SK-N-SH (cell line): ENCODE measurements around the gene ZNF438. TPM values are rescaled to one million over a fixed set of nuclear protein-coding genes. Genes with fewer than 3 reads are reported as not detected.

ENCODE experiments used
- CTCF ChIA-PET: fragments of 300-600, 350-600 bp; formaldehyde crosslinking; extraction: SDS; loops from one replicate; lab custom pipeline; 2021; lab: Yijun Ruan, JAX
- POLR2A ChIA-PET: fragments of 350-600 bp; sonication (Branson Sonifier 250); formaldehyde crosslinking; extraction: SDS; loops from one replicate; lab custom pipeline; 2020; ENCODE audit warnings: antibody characterized with exemption, inconsistent platforms; lab: Yijun Ruan, JAX
- DNase-seq: peaks from one replicate; pipeline ENCODE4 v3.0.0; 2012
- H2AFZ ChIP-seq: fragments of 200-600 bp; sonication (generic); 2 replicates; pipeline ENCODE4 v1.8.1; 2016; ENCODE audit warnings: antibody characterized with exemption, mild to moderate bottlenecking, low read depth
- H3F3A ChIP-seq: fragments of 200-600 bp; sonication (generic); replicated peaks from 2 replicates; pipeline ENCODE3; 2016; ENCODE audit warnings: antibody characterized with exemption, mild to moderate bottlenecking; ENCODE audit not compliant: insufficient read depth
- H3K27ac ChIP-seq, 2 experiments: fragments of 200-500 bp in 1 of 2; fragments of 200-600 bp in 1 of 2; sonication (Bioruptor generic) in 1 of 2; sonication (generic), shearing (Covaris generic) in 1 of 2; 2 replicates each; pipeline versions ENCODE4 v1.5.1 to v1.6.1; 2014 to 2016; ENCODE audit warnings: low read depth in 2 of 2, inconsistent platforms in 1 of 2, low read length in 1 of 2, mild to moderate bottlenecking in 1 of 2, mixed read lengths in 1 of 2
- H3K27me3 ChIP-seq: fragments of 200-600 bp; sonication (generic), shearing (Covaris generic); 2 replicates; pipeline ENCODE4 v1.6.1; 2016; ENCODE audit warnings: mixed run types; ENCODE audit not compliant: insufficient read depth
- H3K36me3 ChIP-seq, 2 experiments: fragments of 200-500 bp in 1 of 2; fragments of 200-600 bp in 1 of 2; sonication (Bioruptor generic) in 1 of 2; sonication (generic) in 1 of 2; replicated peaks in 1 of 2; 2 replicates each; pipeline versions ENCODE3 to v1.5.1; 2014 to 2016; ENCODE audit warnings: low read length in 1 of 2, mild to moderate bottlenecking in 1 of 2; ENCODE audit not compliant: insufficient read depth in 2 of 2, control insufficient read depth in 1 of 2
- H3K4me1 ChIP-seq, 2 experiments: fragments of 200-500 bp in 1 of 2; fragments of 200-600 bp in 1 of 2; sonication (Bioruptor generic) in 1 of 2; sonication (generic), shearing (Covaris generic) in 1 of 2; 2 replicates each; pipeline versions ENCODE4 v1.5.1 to v1.6.1; 2014 to 2016; ENCODE audit warnings: low read depth in 1 of 2, low read length in 1 of 2, mixed run types in 1 of 2; ENCODE audit not compliant: insufficient read depth in 2 of 2, control insufficient read depth in 1 of 2
- H3K4me2 ChIP-seq: fragments of 200-600 bp; sonication (generic), shearing (Covaris generic); 2 replicates; pipeline ENCODE4 v1.6.1; 2017; ENCODE audit warnings: mixed run types
- H3K4me3 ChIP-seq, 2 experiments: fragments of 200-500 bp in 1 of 2; fragments of 200-600 bp in 1 of 2; sonication (Bioruptor generic) in 1 of 2; sonication (generic), shearing (Covaris generic) in 1 of 2; 2 replicates each; pipeline versions ENCODE4 v1.5.1 to v1.8.1; 2014 to 2016; ENCODE audit warnings: low read depth in 2 of 2, inconsistent platforms in 1 of 2, low read length in 1 of 2, mild to moderate bottlenecking in 1 of 2, mixed read lengths in 1 of 2, moderate library complexity in 1 of 2
- H3K79me2 ChIP-seq: fragments of 200-600 bp; sonication (generic); 2 replicates; pipeline ENCODE4 v1.8.1; 2017; ENCODE audit warnings: mild to moderate bottlenecking; ENCODE audit not compliant: insufficient read depth
- H3K9ac ChIP-seq: fragments of 200-600 bp; sonication (generic); 2 replicates; pipeline ENCODE4 v1.6.1; 2017; ENCODE audit warnings: mixed run types
- H3K9me2 ChIP-seq: fragments of 200-600 bp; sonication (generic); 2 replicates; pipeline ENCODE4 v1.6.1; 2017; ENCODE audit warnings: mixed run types
- H3K9me3 ChIP-seq: fragments of 200-600 bp; sonication (generic); 2 replicates; pipeline ENCODE4 v1.6.1; 2017; ENCODE audit warnings: mixed run types, mild to moderate bottlenecking, moderate library complexity
- H4K20me1 ChIP-seq: fragments of 200-600 bp; sonication (generic); 2 replicates; pipeline ENCODE4 v1.6.1; 2017; ENCODE audit warnings: mild to moderate bottlenecking, mixed run types; ENCODE audit not compliant: insufficient read depth
- CHD2 ChIP-seq: fragments of 150-350 bp; IDR thresholded peaks from 2 replicates; pipeline ENCODE4 v1.6.1; 2018; ENCODE audit warnings: low read length; ENCODE audit not compliant: partially characterized antibody
- ELF1 ChIP-seq: IDR thresholded peaks from 2 replicates; pipeline ENCODE4 v1.4.0; 2012
- EP300 ChIP-seq, 2 experiments: IDR thresholded peaks; 2 replicates each; pipeline versions ENCODE4 v1.4.0 to v1.6.1; 2012; ENCODE audit warnings: borderline replicate concordance in 1 of 2, low read depth in 1 of 2, low read length in 1 of 2
- FOXM1 ChIP-seq: IDR thresholded peaks from 2 replicates; pipeline ENCODE4 v1.4.0; 2012; ENCODE audit warnings: low read depth, mild to moderate bottlenecking
- GABPA ChIP-seq: IDR thresholded peaks from 2 replicates; pipeline ENCODE4 v1.4.0; 2012; ENCODE audit warnings: low read depth, mild to moderate bottlenecking
- GATA2 ChIP-seq: sonication (generic); formaldehyde crosslinking; IDR thresholded peaks from 2 replicates; pipeline ENCODE4 v1.5.0; 2020; ENCODE audit warnings: mild to moderate bottlenecking, missing genetic modification reagents
- MEF2A ChIP-seq: IDR thresholded peaks from 2 replicates; pipeline ENCODE4 v1.4.0; 2012; ENCODE audit warnings: low read depth, borderline replicate concordance
- NFIC ChIP-seq: IDR thresholded peaks from 2 replicates; pipeline ENCODE4 v1.4.0; 2012; ENCODE audit warnings: borderline replicate concordance
- POLR2AphosphoS5 ChIP-seq: IDR thresholded peaks from 2 replicates; pipeline ENCODE4 v1.6.1; 2012; ENCODE audit warnings: low read depth, low read length
- RFX5 ChIP-seq: IDR thresholded peaks from 2 replicates; pipeline ENCODE4 v1.6.1; 2012; ENCODE audit warnings: mild to moderate bottlenecking, improper control_type of control experiment, low read length
- SIN3A ChIP-seq: IDR thresholded peaks from 2 replicates; pipeline ENCODE4 v1.6.1; 2012; ENCODE audit warnings: low read depth, mild to moderate bottlenecking, low read length, moderate library complexity, borderline replicate concordance
- TCF12 ChIP-seq: IDR thresholded peaks from 2 replicates; pipeline ENCODE4 v1.4.0; 2012
- TEAD4 ChIP-seq: IDR thresholded peaks from 2 replicates; pipeline ENCODE4 v1.4.0; 2012; ENCODE audit warnings: mild to moderate bottlenecking, borderline replicate concordance; ENCODE audit not compliant: insufficient read depth
- YY1 ChIP-seq: IDR thresholded peaks from 2 replicates; pipeline ENCODE4 v1.4.0; 2012; ENCODE audit warnings: low read depth, mild to moderate bottlenecking
- WGBS: methylation state at CpG from one replicate; pipeline ENCODE4 v1.1.6; 2017; ENCODE audit warnings: low lambda C conversion rate; 5-methylcytosine and 5-hydroxymethylcytosine counted together
- polyA plus RNA-seq, 3 experiments: library from polyadenylated mRNA; depleted of rRNA; stranded (reverse); fragments of >200 nt; gene quantifications; 2 replicates each; pipeline ENCODE4 v1.2.3, GENCODE V29; 2012
- TF ChIP-seq, protein P1 (sequence below): IDR thresholded peaks from 2 replicates; pipeline ENCODE4 v1.4.0; 2012; ENCODE audit warnings: low read depth, borderline replicate concordance
- TF ChIP-seq, protein P2 (sequence below): IDR thresholded peaks from 2 replicates; pipeline ENCODE4 v1.6.1; 2012; ENCODE audit warnings: mild to moderate bottlenecking, low read depth, low read length, moderate library complexity
- TF ChIP-seq, protein P3 (sequence below): IDR thresholded peaks from 2 replicates; pipeline ENCODE4; 2012
- TF ChIP-seq, protein P4 (sequence below): fragments of 150-350 bp; IDR thresholded peaks from 2 replicates; pipeline ENCODE4 v1.6.1; 2016; ENCODE audit warnings: mild to moderate bottlenecking, low read depth, low read length
- TF ChIP-seq, protein P5 (sequence below): IDR thresholded peaks from 2 replicates; pipeline ENCODE4 v1.4.0; 2012; ENCODE audit warnings: low read depth

Gene ZNF438
- polyA plus RNA-seq, 1 of the 3 experiments (the other 2 are of a cell fraction), result 2.1 TPM

DNA sequence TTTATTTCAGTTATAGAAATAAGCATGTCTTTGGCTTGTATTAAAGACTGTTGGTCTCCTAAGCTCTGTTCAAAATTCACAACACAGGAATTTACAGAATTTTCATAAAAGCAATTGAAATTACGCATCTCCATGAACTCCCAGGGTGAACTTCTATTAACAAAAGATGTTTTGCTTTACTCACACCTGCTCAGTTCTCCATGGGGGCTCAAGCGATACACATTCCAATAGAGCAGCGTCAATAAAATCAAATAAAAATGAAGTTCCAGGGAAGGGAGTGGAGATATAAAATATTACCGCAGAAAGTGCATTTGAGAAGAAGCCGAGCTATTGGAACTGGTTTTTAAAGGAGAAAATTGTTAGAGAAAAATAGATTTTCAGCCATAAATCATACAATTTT lies 41.5 kb upstream of the ZNF438 start:
- POLR2A ChIA-PET, result no interaction called here
- no peaks in the 10 kb centered on the region for H3K79me2 ChIP-seq
- DNase-seq, result no peak
- CTCF ChIA-PET, result interaction anchor here (0.6 to 1.2 kb wide), 4 partner anchors 9 to 435 kb away, joined by 3 to 4 read pairs (median 3); no protein-coding TSS in a partner anchor
- no peak for TF ChIP-seq TEAD4
- TF ChIP-seq, protein P1, sequence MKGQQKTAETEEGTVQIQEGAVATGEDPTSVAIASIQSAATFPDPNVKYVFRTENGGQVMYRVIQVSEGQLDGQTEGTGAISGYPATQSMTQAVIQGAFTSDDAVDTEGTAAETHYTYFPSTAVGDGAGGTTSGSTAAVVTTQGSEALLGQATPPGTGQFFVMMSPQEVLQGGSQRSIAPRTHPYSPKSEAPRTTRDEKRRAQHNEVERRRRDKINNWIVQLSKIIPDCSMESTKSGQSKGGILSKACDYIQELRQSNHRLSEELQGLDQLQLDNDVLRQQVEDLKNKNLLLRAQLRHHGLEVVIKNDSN, result no peak
- TF ChIP-seq, protein P2, sequence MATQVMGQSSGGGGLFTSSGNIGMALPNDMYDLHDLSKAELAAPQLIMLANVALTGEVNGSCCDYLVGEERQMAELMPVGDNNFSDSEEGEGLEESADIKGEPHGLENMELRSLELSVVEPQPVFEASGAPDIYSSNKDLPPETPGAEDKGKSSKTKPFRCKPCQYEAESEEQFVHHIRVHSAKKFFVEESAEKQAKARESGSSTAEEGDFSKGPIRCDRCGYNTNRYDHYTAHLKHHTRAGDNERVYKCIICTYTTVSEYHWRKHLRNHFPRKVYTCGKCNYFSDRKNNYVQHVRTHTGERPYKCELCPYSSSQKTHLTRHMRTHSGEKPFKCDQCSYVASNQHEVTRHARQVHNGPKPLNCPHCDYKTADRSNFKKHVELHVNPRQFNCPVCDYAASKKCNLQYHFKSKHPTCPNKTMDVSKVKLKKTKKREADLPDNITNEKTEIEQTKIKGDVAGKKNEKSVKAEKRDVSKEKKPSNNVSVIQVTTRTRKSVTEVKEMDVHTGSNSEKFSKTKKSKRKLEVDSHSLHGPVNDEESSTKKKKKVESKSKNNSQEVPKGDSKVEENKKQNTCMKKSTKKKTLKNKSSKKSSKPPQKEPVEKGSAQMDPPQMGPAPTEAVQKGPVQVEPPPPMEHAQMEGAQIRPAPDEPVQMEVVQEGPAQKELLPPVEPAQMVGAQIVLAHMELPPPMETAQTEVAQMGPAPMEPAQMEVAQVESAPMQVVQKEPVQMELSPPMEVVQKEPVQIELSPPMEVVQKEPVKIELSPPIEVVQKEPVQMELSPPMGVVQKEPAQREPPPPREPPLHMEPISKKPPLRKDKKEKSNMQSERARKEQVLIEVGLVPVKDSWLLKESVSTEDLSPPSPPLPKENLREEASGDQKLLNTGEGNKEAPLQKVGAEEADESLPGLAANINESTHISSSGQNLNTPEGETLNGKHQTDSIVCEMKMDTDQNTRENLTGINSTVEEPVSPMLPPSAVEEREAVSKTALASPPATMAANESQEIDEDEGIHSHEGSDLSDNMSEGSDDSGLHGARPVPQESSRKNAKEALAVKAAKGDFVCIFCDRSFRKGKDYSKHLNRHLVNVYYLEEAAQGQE, result no peak
- no peak for TF ChIP-seq GABPA
- no peak for TF ChIP-seq CHD2
- no peak for TF ChIP-seq FOXM1
- TF ChIP-seq MEF2A, result no peak
- no peak for TF ChIP-seq SIN3A
- no peak for TF ChIP-seq RFX5
- TF ChIP-seq, protein P3, sequence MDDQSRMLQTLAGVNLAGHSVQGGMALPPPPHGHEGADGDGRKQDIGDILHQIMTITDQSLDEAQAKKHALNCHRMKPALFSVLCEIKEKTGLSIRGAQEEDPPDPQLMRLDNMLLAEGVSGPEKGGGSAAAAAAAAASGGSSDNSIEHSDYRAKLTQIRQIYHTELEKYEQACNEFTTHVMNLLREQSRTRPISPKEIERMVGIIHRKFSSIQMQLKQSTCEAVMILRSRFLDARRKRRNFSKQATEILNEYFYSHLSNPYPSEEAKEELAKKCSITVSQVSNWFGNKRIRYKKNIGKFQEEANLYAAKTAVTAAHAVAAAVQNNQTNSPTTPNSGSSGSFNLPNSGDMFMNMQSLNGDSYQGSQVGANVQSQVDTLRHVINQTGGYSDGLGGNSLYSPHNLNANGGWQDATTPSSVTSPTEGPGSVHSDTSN, result no peak
- no peak for TF ChIP-seq TCF12
- TF ChIP-seq EP300 (IDR thresholded peaks at IDR 0.05; ENCODE audit: borderline replicate concordance in 1 of 2, low read depth in 1 of 2, low read length in 1 of 2), result no peak
- TF ChIP-seq POLR2AphosphoS5, result no peak
- TF ChIP-seq, protein P4, sequence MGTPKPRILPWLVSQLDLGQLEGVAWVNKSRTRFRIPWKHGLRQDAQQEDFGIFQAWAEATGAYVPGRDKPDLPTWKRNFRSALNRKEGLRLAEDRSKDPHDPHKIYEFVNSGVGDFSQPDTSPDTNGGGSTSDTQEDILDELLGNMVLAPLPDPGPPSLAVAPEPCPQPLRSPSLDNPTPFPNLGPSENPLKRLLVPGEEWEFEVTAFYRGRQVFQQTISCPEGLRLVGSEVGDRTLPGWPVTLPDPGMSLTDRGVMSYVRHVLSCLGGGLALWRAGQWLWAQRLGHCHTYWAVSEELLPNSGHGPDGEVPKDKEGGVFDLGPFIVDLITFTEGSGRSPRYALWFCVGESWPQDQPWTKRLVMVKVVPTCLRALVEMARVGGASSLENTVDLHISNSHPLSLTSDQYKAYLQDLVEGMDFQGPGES, result no peak
- no peak for TF ChIP-seq GATA2 (CRISPR knock-in tag)
- TF ChIP-seq NFIC, result no peak
- TF ChIP-seq, protein P5, sequence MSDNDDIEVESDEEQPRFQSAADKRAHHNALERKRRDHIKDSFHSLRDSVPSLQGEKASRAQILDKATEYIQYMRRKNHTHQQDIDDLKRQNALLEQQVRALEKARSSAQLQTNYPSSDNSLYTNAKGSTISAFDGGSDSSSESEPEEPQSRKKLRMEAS, result no peak
- TF ChIP-seq YY1, result no peak
- no peak for TF ChIP-seq ELF1
- H4K20me1 ChIP-seq, result no peaks in the 10 kb centered on the region
- no peak overlapping the region for H3K9ac ChIP-seq
- no peak overlapping the region for H2AFZ ChIP-seq
- H3K27ac ChIP-seq, result no peak overlapping the region
- no peaks in the 10 kb centered on the region for H3F3A ChIP-seq
- H3K4me3 ChIP-seq, result no peak overlapping the region
- no peak overlapping the region for H3K4me2 ChIP-seq
- H3K36me3 ChIP-seq, result no peaks in the 10 kb centered on the region
- H3K9me2 ChIP-seq, result no peaks in the 10 kb centered on the region
- peaks cover 0 to 9% of the 10 kb centered on the region in 2 experiments; a peak in 1 of 4 replicates for H3K4me1 ChIP-seq
- WGBS, result 92% methylated on average over 5 of the region's 5 CpGs
- no peaks in the 10 kb centered on the region for H3K9me3 ChIP-seq
- H3K27me3 ChIP-seq, result no peaks in the 10 kb centered on the region
